Ishikawa (cell line): Measurements from ENCODE around the gene RCL1.

ENCODE experiments used
- CEBPB ChIP-seq: IDR thresholded peaks from 2 replicates; pipeline ENCODE4 v1.6.1; 2012
- CREB1 ChIP-seq: IDR thresholded peaks from 2 replicates; pipeline ENCODE4 v1.6.1; 2012; ENCODE audit warnings: low read depth
- EGR1 ChIP-seq: IDR thresholded peaks from 2 replicates; pipeline ENCODE4 v1.6.1; 2012
- EP300 ChIP-seq: IDR thresholded peaks from 2 replicates; pipeline ENCODE4 v1.6.1; 2012; ENCODE audit warnings: borderline replicate concordance
- FOXM1 ChIP-seq: IDR thresholded peaks from 2 replicates; pipeline ENCODE4 v1.6.1; 2012; ENCODE audit warnings: low read depth, borderline replicate concordance
- NFIC ChIP-seq: IDR thresholded peaks from 2 replicates; pipeline ENCODE4 v1.6.1; 2012
- RAD21 ChIP-seq: IDR thresholded peaks from 2 replicates; pipeline ENCODE4 v1.6.1; 2012; ENCODE audit warnings: low read depth
- TAF1 ChIP-seq: IDR thresholded peaks from 2 replicates; pipeline ENCODE4 v1.6.1; 2012; ENCODE audit warnings: low read depth, mild to moderate bottlenecking
- TCF12 ChIP-seq: IDR thresholded peaks from 2 replicates; pipeline ENCODE4 v1.6.1; 2012; ENCODE audit warnings: low read depth
- TEAD4 ChIP-seq: IDR thresholded peaks from 2 replicates; pipeline ENCODE4 v1.6.1; 2012
- YY1 ChIP-seq: IDR thresholded peaks from 2 replicates; pipeline ENCODE4 v1.6.1; 2012; ENCODE audit warnings: low read depth
- ZBTB7A ChIP-seq: IDR thresholded peaks from 2 replicates; pipeline ENCODE4 v1.6.1; 2012; ENCODE audit warnings: low read depth
- TF ChIP-seq, protein P1 (sequence below): IDR thresholded peaks from 2 replicates; pipeline ENCODE4 v1.6.1; 2012
- TF ChIP-seq, protein P2 (sequence below): IDR thresholded peaks from 2 replicates; pipeline ENCODE4 v1.6.1; 2012; ENCODE audit warnings: low read depth, mild to moderate bottlenecking
- TF ChIP-seq, protein P3 (sequence below): IDR thresholded peaks from 2 replicates; pipeline ENCODE4 v1.6.1; 2012

Gene RCL1

DNA sequence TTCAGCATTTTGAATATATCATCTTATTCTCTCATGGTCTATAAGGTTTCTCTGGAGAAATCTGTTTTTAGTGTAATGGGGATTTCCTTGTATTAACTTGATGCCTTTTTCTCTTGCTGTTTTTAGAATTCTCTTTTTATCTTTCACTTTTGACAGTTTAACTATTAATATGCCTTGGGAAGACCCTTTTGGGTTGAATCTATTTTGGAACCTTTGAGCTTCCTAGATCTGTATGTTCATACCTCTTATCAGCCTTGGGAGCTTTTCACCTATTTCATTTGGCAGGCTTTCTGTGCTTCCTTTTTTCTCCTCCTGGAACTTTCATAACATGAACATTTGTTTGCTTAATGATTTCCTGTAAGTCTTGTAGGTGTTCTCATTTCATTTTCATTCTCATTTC is 22.2 kb downstream of the RCL1 start:
- TF ChIP-seq NFIC (no peak), YY1 (no peak), CEBPB (no peak), EP300 (no peak), RAD21 (no peak), CREB1 (no peak), TCF12 (no peak), ZBTB7A (no peak), TAF1 (no peak), EGR1 (no peak), TEAD4 (no peak), FOXM1 (no peak)
- TF ChIP-seq, protein P1, sequence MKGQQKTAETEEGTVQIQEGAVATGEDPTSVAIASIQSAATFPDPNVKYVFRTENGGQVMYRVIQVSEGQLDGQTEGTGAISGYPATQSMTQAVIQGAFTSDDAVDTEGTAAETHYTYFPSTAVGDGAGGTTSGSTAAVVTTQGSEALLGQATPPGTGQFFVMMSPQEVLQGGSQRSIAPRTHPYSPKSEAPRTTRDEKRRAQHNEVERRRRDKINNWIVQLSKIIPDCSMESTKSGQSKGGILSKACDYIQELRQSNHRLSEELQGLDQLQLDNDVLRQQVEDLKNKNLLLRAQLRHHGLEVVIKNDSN: no peak
- TF ChIP-seq, protein P2, sequence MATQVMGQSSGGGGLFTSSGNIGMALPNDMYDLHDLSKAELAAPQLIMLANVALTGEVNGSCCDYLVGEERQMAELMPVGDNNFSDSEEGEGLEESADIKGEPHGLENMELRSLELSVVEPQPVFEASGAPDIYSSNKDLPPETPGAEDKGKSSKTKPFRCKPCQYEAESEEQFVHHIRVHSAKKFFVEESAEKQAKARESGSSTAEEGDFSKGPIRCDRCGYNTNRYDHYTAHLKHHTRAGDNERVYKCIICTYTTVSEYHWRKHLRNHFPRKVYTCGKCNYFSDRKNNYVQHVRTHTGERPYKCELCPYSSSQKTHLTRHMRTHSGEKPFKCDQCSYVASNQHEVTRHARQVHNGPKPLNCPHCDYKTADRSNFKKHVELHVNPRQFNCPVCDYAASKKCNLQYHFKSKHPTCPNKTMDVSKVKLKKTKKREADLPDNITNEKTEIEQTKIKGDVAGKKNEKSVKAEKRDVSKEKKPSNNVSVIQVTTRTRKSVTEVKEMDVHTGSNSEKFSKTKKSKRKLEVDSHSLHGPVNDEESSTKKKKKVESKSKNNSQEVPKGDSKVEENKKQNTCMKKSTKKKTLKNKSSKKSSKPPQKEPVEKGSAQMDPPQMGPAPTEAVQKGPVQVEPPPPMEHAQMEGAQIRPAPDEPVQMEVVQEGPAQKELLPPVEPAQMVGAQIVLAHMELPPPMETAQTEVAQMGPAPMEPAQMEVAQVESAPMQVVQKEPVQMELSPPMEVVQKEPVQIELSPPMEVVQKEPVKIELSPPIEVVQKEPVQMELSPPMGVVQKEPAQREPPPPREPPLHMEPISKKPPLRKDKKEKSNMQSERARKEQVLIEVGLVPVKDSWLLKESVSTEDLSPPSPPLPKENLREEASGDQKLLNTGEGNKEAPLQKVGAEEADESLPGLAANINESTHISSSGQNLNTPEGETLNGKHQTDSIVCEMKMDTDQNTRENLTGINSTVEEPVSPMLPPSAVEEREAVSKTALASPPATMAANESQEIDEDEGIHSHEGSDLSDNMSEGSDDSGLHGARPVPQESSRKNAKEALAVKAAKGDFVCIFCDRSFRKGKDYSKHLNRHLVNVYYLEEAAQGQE: no peak

DNA sequence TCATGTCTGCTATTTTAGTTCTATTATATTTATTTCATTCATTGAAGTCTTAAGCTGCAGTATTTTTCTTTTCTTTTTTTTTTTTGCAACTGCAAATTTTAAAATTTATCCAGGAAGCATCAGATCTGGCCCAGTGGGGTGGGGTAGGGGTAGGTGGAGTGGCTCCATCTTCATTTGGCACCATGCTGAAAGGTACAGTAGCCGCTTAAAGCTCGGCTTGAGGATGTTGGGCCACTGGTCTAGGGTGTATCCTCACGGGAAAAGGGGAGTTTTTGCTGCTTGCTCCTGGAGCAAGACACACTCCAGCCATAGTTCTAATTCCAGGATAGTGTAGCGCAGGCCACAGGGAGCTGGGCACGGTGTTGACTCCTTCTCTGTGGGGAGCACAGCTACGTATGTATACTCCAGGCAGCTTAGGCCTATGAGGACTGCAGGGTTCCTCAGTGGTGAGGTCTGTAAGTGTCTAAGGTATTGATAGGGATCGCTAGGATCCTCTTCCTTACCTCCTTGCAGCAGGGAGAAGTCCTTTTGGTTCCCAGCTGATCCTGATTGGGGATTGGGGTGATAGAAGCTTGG is 22.7 kb downstream of the RCL1 start:
- TF ChIP-seq, protein P3, sequence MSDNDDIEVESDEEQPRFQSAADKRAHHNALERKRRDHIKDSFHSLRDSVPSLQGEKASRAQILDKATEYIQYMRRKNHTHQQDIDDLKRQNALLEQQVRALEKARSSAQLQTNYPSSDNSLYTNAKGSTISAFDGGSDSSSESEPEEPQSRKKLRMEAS: no peak
- TF ChIP-seq TEAD4 (no peak), TAF1 (no peak), TCF12 (no peak), ZBTB7A (no peak), EGR1 (no peak), YY1 (no peak), CEBPB (no peak), NFIC (no peak), RAD21 (no peak), FOXM1 (no peak), CREB1 (no peak), EP300 (no peak)
- TF ChIP-seq, protein P1: no peak
- TF ChIP-seq, protein P2: no peak

DNA sequence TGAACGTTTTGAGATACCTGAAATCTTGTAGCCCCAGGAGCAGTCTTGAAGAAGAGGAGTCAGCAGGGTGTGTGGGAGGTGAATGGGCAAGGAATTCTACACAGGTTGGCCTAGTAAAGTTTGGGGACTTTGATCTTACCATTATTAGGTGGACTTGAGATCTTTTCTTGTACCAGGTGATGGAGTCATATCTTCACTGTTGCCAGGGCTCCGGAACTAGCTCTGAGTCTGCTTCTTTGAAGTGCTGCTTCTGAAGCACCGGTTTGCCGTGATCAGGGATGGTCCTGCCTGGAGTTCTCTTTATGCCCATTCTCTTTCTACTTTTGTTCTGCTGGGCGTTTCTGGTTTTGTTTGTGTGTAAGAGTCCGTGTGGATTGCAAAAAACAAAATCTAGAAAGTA is 27.4 kb downstream of the RCL1 start:
- no peak for TF ChIP-seq CEBPB
- TF ChIP-seq, protein P1: no peak
- TF ChIP-seq, protein P3: no peak
- no peak for TF ChIP-seq ZBTB7A
- TF ChIP-seq, protein P2: no peak
- no peak for TF ChIP-seq TAF1
- TF ChIP-seq YY1: no peak
- TF ChIP-seq RAD21: no peak
- no peak for TF ChIP-seq CREB1
- no peak for TF ChIP-seq EGR1
- no peak for TF ChIP-seq FOXM1
- no peak for TF ChIP-seq TEAD4
- TF ChIP-seq TCF12: no peak
- no peak for TF ChIP-seq EP300
- TF ChIP-seq NFIC: no peak

DNA sequence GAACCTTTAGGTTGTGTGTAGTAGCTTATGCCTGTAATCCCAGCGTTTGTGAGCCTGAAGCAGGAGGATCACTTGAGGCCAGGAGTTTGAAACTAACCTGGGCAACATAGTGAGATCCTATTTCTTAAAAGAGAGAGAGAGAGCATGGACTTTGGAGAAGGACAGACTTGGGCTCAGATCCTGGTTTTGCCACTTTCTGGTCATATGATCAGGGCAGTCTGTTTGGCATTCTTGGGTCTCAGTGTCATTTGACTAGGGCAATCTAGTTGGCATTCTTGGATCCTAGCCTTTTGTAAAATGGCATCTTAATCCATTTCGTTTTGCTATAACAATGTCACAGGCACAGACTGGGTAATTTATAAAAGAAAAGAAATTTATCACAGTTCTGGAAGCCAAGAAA is 28.4 kb downstream of the RCL1 start:
- TF ChIP-seq CREB1: no peak
